ENCODE data around the gene SEMG1. TPM values are rescaled to one million over a fixed set of nuclear protein-coding genes. Genes with fewer than 3 reads are reported as not detected.

Gene SEMG1
- total RNA-seq, 1 experiment from 2014 or later: 2.0 TPM

GRCh38 chr20:45179166-45179565 lies 27.7 kb upstream of the SEMG1 start:
- Histone ChIP-seq H3K79me2 (ENCODE audit: insufficient read depth, low read length) (no peaks in the 10 kb centered on the region), H3K56ac (ENCODE audit: insufficient read length, low read depth, low read length) (no peak overlapping the region), H3K4me2 (ENCODE audit: insufficient read depth, insufficient read length, low read length) (no peak overlapping the region), H2BK5ac (ENCODE audit: insufficient read length, low read length) (no peak overlapping the region), H2BK12ac (ENCODE audit: insufficient read length, low read depth, low read length) (no peak overlapping the region), H4K20me1 (ENCODE audit: control insufficient read depth, insufficient read depth, insufficient read length) (no peaks in the 10 kb centered on the region), H3K79me1 (ENCODE audit: insufficient read depth, low read depth, low read length, poor library complexity, severe bottlenecking) (no peaks in the 10 kb centered on the region), H2BK20ac (ENCODE audit: low read depth, low read length, poor library complexity, severe bottlenecking) (no peak overlapping the region), H2BK15ac (ENCODE audit: low read depth, low read length) (no peak overlapping the region), H3K9me3 (ENCODE audit: control insufficient read depth, low read depth, low read length) (no peaks in the 10 kb centered on the region), H2AFZ (ENCODE audit: low read length) (no peak overlapping the region), H3K27me3 (ENCODE audit: insufficient read depth, low read length) (no peaks in the 10 kb centered on the region), H3K23me2 (ENCODE audit: insufficient read length, low read depth, low read length, poor library complexity, severe bottlenecking) (no peaks in the 10 kb centered on the region), H3K23ac (ENCODE audit: insufficient read length, low read depth, low read length) (no peak overlapping the region), H3K9ac (ENCODE audit: extremely low read depth, insufficient read length, low read length) (no peak overlapping the region), H2BK120ac (ENCODE audit: low read depth, low read length, poor library complexity, severe bottlenecking) (no peak overlapping the region), H3K27ac (ENCODE audit: insufficient read length, low read depth, low read length) (no peak overlapping the region), H3K4ac (ENCODE audit: low read depth, low read length) (no peak overlapping the region), H4K5ac (ENCODE audit: insufficient read length, low read depth, low read length) (no peak overlapping the region), H3T11ph (ENCODE audit: low read length) (no peak overlapping the region), H4K8ac (replicated peaks; ENCODE audit: insufficient read length, low read depth, low read length) (no peak overlapping the region), H2AK5ac (ENCODE audit: insufficient read length, low read length) (no peak overlapping the region), H3K18ac (ENCODE audit: insufficient read length, low read depth, low read length) (no peak overlapping the region), H4K91ac (ENCODE audit: insufficient read length, low read depth, low read length) (no peak overlapping the region), H3K14ac (ENCODE audit: insufficient read depth, low read length) (no peak overlapping the region), H3K4me1 (ENCODE audit: insufficient read depth, low read length) (no peaks in the 10 kb centered on the region)
- Mint-ChIP-seq H3K27ac (no peak overlapping the region), H3K4me3 (no peak overlapping the region), H3K9me3 (no peaks in the 10 kb centered on the region), H3K4me1 (no peaks in the 10 kb centered on the region; a peak in 1 of 4 replicates), H3K36me3 (ENCODE audit: insufficient read depth in 1 of 3, low read depth in 3 of 3) (no peaks in the 10 kb centered on the region), H3K27me3 (ENCODE audit: low read depth) (peaks cover 3% of the 10 kb centered on the region)
- WGBS (ENCODE audit: extremely low coverage, insufficient read length, low lambda C conversion rate): no CpG with 5 or more reads among the region's 2 CpGs
- DNase-seq: no peak
- TF ChIP-seq, protein P1, sequence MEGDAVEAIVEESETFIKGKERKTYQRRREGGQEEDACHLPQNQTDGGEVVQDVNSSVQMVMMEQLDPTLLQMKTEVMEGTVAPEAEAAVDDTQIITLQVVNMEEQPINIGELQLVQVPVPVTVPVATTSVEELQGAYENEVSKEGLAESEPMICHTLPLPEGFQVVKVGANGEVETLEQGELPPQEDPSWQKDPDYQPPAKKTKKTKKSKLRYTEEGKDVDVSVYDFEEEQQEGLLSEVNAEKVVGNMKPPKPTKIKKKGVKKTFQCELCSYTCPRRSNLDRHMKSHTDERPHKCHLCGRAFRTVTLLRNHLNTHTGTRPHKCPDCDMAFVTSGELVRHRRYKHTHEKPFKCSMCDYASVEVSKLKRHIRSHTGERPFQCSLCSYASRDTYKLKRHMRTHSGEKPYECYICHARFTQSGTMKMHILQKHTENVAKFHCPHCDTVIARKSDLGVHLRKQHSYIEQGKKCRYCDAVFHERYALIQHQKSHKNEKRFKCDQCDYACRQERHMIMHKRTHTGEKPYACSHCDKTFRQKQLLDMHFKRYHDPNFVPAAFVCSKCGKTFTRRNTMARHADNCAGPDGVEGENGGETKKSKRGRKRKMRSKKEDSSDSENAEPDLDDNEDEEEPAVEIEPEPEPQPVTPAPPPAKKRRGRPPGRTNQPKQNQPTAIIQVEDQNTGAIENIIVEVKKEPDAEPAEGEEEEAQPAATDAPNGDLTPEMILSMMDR (conservative IDR thresholded peaks at IDR 0.05): no peak

Measured in H9 (cell line).